ENCODE results near the gene ZNF283.

DNA sequence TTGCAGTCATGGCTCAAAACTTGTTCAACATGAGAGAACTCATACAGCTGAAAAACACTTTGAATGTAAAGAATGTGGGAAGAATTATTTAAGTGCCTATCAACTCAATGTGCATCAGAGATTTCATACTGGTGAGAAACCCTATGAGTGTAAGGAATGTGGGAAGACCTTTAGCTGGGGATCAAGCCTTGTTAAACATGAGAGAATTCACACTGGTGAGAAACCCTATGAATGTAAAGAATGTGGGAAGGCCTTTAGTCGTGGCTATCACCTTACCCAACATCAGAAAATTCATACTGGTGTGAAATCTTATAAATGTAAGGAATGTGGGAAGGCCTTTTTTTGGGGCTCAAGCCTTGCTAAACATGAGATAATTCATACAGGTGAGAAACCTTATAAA is 20.1 kb downstream of the ZNF283 start:
- TF ChIP-seq, protein P1, sequence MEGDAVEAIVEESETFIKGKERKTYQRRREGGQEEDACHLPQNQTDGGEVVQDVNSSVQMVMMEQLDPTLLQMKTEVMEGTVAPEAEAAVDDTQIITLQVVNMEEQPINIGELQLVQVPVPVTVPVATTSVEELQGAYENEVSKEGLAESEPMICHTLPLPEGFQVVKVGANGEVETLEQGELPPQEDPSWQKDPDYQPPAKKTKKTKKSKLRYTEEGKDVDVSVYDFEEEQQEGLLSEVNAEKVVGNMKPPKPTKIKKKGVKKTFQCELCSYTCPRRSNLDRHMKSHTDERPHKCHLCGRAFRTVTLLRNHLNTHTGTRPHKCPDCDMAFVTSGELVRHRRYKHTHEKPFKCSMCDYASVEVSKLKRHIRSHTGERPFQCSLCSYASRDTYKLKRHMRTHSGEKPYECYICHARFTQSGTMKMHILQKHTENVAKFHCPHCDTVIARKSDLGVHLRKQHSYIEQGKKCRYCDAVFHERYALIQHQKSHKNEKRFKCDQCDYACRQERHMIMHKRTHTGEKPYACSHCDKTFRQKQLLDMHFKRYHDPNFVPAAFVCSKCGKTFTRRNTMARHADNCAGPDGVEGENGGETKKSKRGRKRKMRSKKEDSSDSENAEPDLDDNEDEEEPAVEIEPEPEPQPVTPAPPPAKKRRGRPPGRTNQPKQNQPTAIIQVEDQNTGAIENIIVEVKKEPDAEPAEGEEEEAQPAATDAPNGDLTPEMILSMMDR (IDR thresholded peaks at IDR 0.05), result no peak
- no peak for TF ChIP-seq POLR2A (IDR thresholded peaks at IDR 0.05)
